Motor neuron (in vitro differentiated cells): Measurements from ENCODE around the gene ENAH. TPM values are rescaled to one million over a fixed set of nuclear protein-coding genes. Genes with fewer than 3 reads are reported as not detected.

ENCODE experiments used
- ATAC-seq, 8 experiments: fragments of 200-7000 bp; cut with Tn5 transposase; replicated peaks in 6 of 8; 2 replicates each; pipeline ENCODE4 v1.8.0; 2021; ENCODE audit warnings: mild to moderate bottlenecking in 8 of 8, moderate library complexity in 8 of 8
- H3K27ac ChIP-seq, 2 donors: fragments of 250-450 bp; sonication (Bioruptor Pico); 2 replicates each; pipeline ENCODE4 v1.9.0; 2021; ENCODE audit warnings: antibody characterized with exemption in 2 of 2, mild to moderate bottlenecking in 2 of 2, moderate library complexity in 1 of 2
- H3K4me1 ChIP-seq, 2 donors: fragments of 250-450 bp; sonication (Bioruptor Pico); replicated peaks in 1 of 2; 2 replicates each; pipeline ENCODE4 v1.6.1; 2021; ENCODE audit warnings: antibody characterized with exemption in 2 of 2, mild to moderate bottlenecking in 2 of 2, moderate library complexity in 1 of 2
- H3K4me3 ChIP-seq, 5 donors: fragments of 250-450 bp; sonication (Bioruptor Pico); 2 replicates each; pipeline ENCODE4 v1.9.0; 2021; ENCODE audit warnings: antibody characterized with exemption in 5 of 5, mild to moderate bottlenecking in 5 of 5, moderate library complexity in 4 of 5
- WGBS, 10 experiments: fragments of 450-650 bp; shearing (Covaris generic); methylation state at CpG; one replicate each; pipeline ENCODE4 v1.0.0; 2022; 5-methylcytosine and 5-hydroxymethylcytosine counted together
- in situ Hi-C, 9 experiments: fragments of 400-800 bp; cut with MboI; loops; one replicate each; pipeline ENCODE4 v1.15.0; 2021; ENCODE audit warnings: low sequenced_read_pairs in 9 of 9, low pct_unique_long_range_greater_than_20kb in 2 of 9; ENCODE audit not compliant: unreplicated experiment in 9 of 9
- total RNA-seq, 8 experiments: library from RNA; unstranded; fragments of 300-600 nt; gene quantifications; 2 replicates each; pipeline versions ENCODE4 v1.2.3 to v1.2.4, GENCODE V29; 2022

ENAH gene
- total RNA-seq, 8 experiments from 2014 or later = 11.1 to 172 (median 64.9) TPM

- in situ Hi-C loops = no loop called here
- Histone ChIP-seq H3K4me1 (no peaks in the 10 kb centered on the region), H3K4me3 (no peak overlapping the region), H3K27ac (no peak overlapping the region)
- 25 to 100% (median 91%) methylated on average over 3 to 4 of the region's 4 CpGs for WGBS, 10 experiments
- ATAC-seq = no peak
These were observed 97.1 kb downstream of the ENAH start for GRCh38 chr1:225555821-225556220.

DNA sequence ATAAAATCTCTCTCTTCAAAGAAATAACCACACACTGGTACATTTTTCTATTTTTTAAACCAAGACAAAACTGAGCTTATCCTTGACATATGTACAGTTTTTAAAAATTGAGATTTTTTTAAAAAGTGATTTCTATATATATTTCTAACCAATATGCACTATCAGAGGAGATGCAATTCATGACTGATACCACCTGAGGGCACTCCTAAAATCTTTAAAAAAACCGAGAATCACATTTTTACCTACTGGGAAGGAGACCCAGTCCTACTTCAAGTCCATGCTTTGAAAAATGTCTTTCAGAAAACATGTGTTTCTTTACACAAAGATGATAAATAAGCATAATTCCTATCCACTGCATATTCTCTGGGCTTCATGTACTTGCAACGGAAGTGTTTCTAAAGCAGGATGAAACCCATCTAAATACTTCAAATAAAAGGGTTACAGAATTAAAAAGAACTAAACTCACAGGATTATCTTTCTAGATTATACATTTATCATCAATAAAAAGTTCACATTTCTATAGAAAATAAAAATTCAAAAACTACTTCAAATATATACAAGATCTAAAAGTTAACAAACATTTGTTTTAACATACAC, 98.6 kb downstream of the ENAH start:
- H3K4me1 ChIP-seq = no peaks in the 10 kb centered on the region
- peak in 3 of 8 experiments; percentile 19 to 49 (median 27) for ATAC-seq
- H3K27ac ChIP-seq = no peak overlapping the region
- in situ Hi-C loops = no loop called here
- WGBS, 10 experiments = 5 to 100% (median 73%) methylated on average over 1 to 2 of the region's 2 CpGs
- H3K4me3 ChIP-seq = no peak overlapping the region

GRCh38 chr1:225549821-225550220, 103.1 kb downstream of the ENAH start:
- WGBS, 10 experiments = 71 to 100% (median 92%) methylated on average over 1 to 2 of the region's 2 CpGs; no CpG with 5 or more reads in 1 of the 10 experiments

DNA sequence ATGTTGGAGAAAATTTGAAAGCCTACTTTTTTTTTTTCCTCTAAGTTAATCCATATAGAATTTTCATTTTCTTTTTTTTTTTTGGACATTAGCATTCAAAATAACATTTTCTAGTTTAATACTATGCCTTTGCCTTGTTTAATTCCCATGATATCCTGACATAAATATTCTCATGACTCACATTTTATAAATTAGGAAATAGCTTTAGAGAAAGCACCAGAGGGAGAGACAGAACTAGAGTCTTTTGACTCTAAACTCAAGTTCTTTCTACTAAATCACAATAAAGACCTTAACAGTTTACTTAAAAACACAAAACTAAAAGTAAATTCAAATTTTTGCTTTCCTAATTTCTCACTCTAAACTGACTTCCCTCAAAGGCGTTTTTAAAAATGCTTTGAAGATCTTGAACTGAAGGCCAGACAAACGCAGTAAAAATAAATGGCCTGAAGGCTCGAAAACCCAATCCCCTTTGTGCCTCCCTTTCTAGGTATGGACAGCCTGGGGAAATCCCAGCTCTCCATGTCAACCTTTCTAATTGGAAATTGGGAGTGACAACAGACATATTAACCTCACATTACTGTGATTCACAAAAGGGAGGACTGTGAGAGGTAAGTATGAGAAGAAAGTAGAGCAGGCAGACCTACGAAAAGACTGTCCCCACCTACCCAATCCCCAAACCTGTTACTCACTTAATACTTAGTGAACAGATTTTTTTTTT, 104.6 kb downstream of the ENAH start:
- Histone ChIP-seq H3K4me1 (peaks cover 9 to 14% of the 10 kb centered on the region in 2 donors), H3K4me3 (no peak overlapping the region), H3K27ac (no peak overlapping the region)
- WGBS, 10 experiments = 39 to 90% (median 86%) methylated on average over 1 to 4 of the region's 4 CpGs; no CpG with 5 or more reads in 1 of the 10 experiments
- no peak for ATAC-seq
- in situ Hi-C loops = loop anchor here in 1 of 9 experiments (25.0 kb wide), 1 partner anchor 89 kb away; no protein-coding TSS in a partner anchor

More at GRCh38 chr1:225549821-225550220, 103.1 kb downstream of the ENAH start:
- no peak for ATAC-seq
- in situ Hi-C loops = loop anchor here in 1 of 9 experiments (25.0 kb wide), 1 partner anchor 87 kb away; no protein-coding TSS in a partner anchor
- Histone ChIP-seq H3K4me3 (no peak overlapping the region), H3K4me1 (peaks cover 3 to 6% of the 10 kb centered on the region in 2 donors), H3K27ac (no peak overlapping the region)

GRCh38 chr1:225545649-225546048, 107.3 kb downstream of the ENAH start:
- in situ Hi-C loops = loop anchor here in 1 of 9 experiments (25.0 kb wide), 1 partner anchor 92 kb away; no protein-coding TSS in a partner anchor
- no peak overlapping the region for H3K4me3 ChIP-seq

DNA sequence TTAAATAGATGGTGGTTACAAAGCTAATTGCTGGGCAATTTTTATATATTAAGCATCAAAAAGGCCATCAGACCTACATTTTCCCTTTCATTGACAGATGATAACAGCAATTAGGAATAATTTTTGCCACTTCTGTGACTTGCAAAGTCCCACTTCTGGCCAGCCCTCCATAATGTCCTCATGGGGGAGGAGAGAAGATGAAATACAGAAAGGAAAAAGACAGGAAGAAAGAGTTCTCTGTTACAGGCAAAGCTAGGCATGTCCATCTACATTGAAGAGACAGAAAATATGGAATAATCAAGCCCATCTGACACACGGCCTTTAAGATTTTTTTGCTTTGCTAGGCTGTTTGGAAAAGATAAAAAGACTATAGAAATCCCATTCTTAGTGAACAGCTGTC, 108.0 kb downstream of the ENAH start:
- H3K4me3 ChIP-seq = no peak overlapping the region
- ATAC-seq = no peak
- 43 to 88% (median 67%) methylated on average over 1 of the region's 1 CpG; no CpG with 5 or more reads in 3 of the 10 experiments for WGBS, 10 experiments
- H3K27ac ChIP-seq = no peak overlapping the region
- in situ Hi-C loops = loop anchor here in 1 of 9 experiments (25.0 kb wide), 1 partner anchor 92 kb away; no protein-coding TSS in a partner anchor
- H3K4me1 ChIP-seq = peaks cover 9 to 14% of the 10 kb centered on the region in 2 donors

More at GRCh38 chr1:225545649-225546048, 107.3 kb downstream of the ENAH start:
- H3K27ac ChIP-seq = no peak overlapping the region
- 56 to 100% (median 78%) methylated on average over 1 to 2 of the region's 2 CpGs; no CpG with 5 or more reads in 2 of the 10 experiments for WGBS, 10 experiments
- H3K4me1 ChIP-seq = peaks cover 9 to 14% of the 10 kb centered on the region in 2 donors
- no peak for ATAC-seq

DNA sequence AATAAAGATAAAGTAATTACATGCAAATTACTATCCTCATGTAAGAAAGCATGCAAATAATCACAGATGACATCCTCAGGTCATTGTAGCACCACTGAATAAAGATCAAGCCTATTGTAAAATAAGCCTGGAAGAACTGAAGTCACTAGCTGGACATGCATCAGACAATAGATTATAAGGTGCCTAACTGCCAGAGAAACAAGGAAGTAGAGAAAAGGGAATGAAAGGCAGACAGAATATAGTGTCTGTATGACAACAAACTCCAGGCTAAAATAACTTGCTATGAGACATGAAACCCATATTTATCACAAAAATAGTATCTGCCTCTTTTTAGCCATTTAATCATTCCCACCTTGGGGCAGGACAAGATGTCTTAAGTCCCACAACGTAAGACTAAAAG, 108.7 kb downstream of the ENAH start:
- in situ Hi-C loops = loop anchor here in 1 of 9 experiments (25.0 kb wide), 1 partner anchor 93 kb away; no protein-coding TSS in a partner anchor
- no peak overlapping the region for H3K4me3 ChIP-seq
- no peak overlapping the region for H3K27ac ChIP-seq

GRCh38 chr1:225543350-225543749, 109.6 kb downstream of the ENAH start:
- in situ Hi-C loops = loop anchor here in 1 of 9 experiments (25.0 kb wide), 1 partner anchor 94 kb away; no protein-coding TSS in a partner anchor
- Histone ChIP-seq H3K27ac (no peak overlapping the region), H3K4me1 (peaks cover 9 to 14% of the 10 kb centered on the region in 2 donors), H3K4me3 (no peak overlapping the region)
- no peak for ATAC-seq

More for the DNA sequence above, 108.7 kb downstream of the ENAH start:
- 71 to 100% (median 89%) methylated on average over 1 of the region's 1 CpG for WGBS, 10 experiments
- H3K4me1 ChIP-seq = peaks cover 9 to 14% of the 10 kb centered on the region in 2 donors
- ATAC-seq = peak in 3 of 8 experiments; percentile 38 to 50 (median 41)

DNA sequence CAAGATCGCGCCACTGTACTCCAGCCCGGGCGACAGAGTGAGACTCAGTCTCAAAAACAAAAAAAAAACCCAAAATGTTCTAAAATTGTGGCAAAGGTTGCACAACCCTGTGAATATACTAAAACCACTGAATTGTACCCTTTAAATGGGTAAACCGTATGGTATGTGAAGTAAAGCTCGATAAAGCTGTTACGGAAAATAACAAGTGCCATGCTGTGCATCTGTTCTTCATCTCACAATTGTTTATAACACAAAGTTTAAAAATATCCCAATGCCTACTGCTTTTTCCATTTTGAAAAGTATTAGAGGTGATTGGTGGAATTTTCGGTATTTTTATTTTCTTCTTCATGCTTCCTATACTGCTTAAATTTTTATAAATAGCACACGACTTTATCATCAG, 111.5 kb downstream of the ENAH start:
- Histone ChIP-seq H3K27ac (no peak overlapping the region), H3K4me3 (no peak overlapping the region), H3K4me1 (peaks cover 18 to 19% of the 10 kb centered on the region in 2 donors)
- no peak for ATAC-seq
- in situ Hi-C loops = loop anchor here in 1 of 9 experiments (25.0 kb wide), 1 partner anchor 96 kb away; no protein-coding TSS in a partner anchor
- WGBS, 10 experiments = 43 to 99% (median 89%) methylated on average over 1 to 9 of the region's 9 CpGs

DNA sequence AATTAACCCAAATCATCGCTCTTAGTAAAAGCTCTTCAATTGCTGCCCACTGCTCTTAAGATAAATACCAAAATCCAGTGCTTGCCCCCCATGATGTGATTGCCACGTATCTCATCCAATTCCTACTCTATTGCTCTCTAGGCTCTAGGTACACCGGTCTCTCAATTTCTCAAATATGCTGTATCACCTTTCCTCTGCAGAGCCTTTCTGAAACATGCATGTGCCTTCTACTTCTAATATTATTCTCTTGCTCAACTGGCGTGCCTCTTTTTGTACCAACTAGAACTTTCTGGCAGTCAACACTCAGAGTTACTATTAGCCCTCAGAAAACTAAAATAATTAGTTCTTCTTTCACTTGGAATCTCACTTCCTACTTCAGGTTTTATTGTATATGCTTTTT, 113.3 kb downstream of the ENAH start:
- Histone ChIP-seq H3K4me1 (peaks cover 11 to 14% of the 10 kb centered on the region in 2 donors), H3K27ac (no peak overlapping the region), H3K4me3 (no peak overlapping the region)
- ATAC-seq = no peak
- in situ Hi-C loops = loop anchor here in 1 of 9 experiments (25.0 kb wide), 1 partner anchor 98 kb away; no protein-coding TSS in a partner anchor
- 83 to 100% (median 95%) methylated on average over 1 to 4 of the region's 4 CpGs for WGBS, 10 experiments

- Histone ChIP-seq H3K4me3 (no peak overlapping the region), H3K4me1 (peaks cover 7 to 11% of the 10 kb centered on the region in 2 donors), H3K27ac (no peak overlapping the region)
- 36 to 100% (median 65%) methylated on average over 1 of the region's 1 CpG for WGBS, 10 experiments
- peak in 2 of 8 experiments; percentile 51 to 70 for ATAC-seq
- in situ Hi-C loops = loop anchor here in 1 of 9 experiments (25.0 kb wide), 1 partner anchor 98 kb away; no protein-coding TSS in a partner anchor
These were observed 113.9 kb downstream of the ENAH start for GRCh38 chr1:225539069-225539468.

- Histone ChIP-seq H3K4me1 (peaks cover 18 to 21% of the 10 kb centered on the region in 2 donors), H3K4me3 (no peak overlapping the region), H3K27ac (no peak overlapping the region)
- in situ Hi-C loops = loop anchor here in 1 of 9 experiments (25.0 kb wide), 1 partner anchor 100 kb away; no protein-coding TSS in a partner anchor
- WGBS, 10 experiments = 36 to 84% (median 60%) methylated on average over 6 to 10 of the region's 10 CpGs; no CpG with 5 or more reads in 1 of the 10 experiments
- ATAC-seq = peak in 2 of 8 experiments; percentile 27 to 38
These were observed 115.2 kb downstream of the ENAH start for GRCh38 chr1:225537554-225538251.
